ENCODE data around the gene SHANK3. TPM values are rescaled to one million over a fixed set of nuclear protein-coding genes. Genes with fewer than 3 reads are reported as not detected.

Gene SHANK3
- total and polyA plus RNA-seq, 3 experiments from 2014 or later: 0.07 TPM; not detected in 1

GRCh38 chr22:50705851-50706351 is 33.3 kb downstream of the SHANK3 start:
- POLR2A ChIA-PET: no interaction called here
- H3K4me3 ChIP-seq (ENCODE audit: low read length): no peak overlapping the region
- H3K27ac ChIP-seq (ENCODE audit: low read depth, low read length): no peak overlapping the region
- peaks cover 7% of the 10 kb centered on the region for H3K4me1 ChIP-seq (ENCODE audit: insufficient read depth, low read length)
- no peaks in the 10 kb centered on the region for H3K36me3 Mint-ChIP-seq
- CTCF ChIA-PET: no interaction called here
- no peak overlapping the region for H3K4me3 Mint-ChIP-seq
- H3K9me3 ChIP-seq (ENCODE audit: low read length): no peaks in the 10 kb centered on the region
- no peaks in the 10 kb centered on the region for H3K27me3 ChIP-seq (ENCODE audit: insufficient read depth, low read length, poor library complexity, severe bottlenecking)
- peaks cover 10 to 16% (median 14%) of the 10 kb centered on the region in 3 donors for H3K4me1 Mint-ChIP-seq
- DNase-seq: peak in 1 of 5 donors; percentile 28
- peak overlapping the region in 1 of 8 donors; percentile 88 for H3K27ac Mint-ChIP-seq
- peaks cover 1 to 7% of the 10 kb centered on the region in 2 donors for H3K27me3 Mint-ChIP-seq
- H3K9me3 Mint-ChIP-seq: no peaks in the 10 kb centered on the region
- no peaks in the 10 kb centered on the region for H3K36me3 ChIP-seq (ENCODE audit: insufficient read depth, low read length)

DNA sequence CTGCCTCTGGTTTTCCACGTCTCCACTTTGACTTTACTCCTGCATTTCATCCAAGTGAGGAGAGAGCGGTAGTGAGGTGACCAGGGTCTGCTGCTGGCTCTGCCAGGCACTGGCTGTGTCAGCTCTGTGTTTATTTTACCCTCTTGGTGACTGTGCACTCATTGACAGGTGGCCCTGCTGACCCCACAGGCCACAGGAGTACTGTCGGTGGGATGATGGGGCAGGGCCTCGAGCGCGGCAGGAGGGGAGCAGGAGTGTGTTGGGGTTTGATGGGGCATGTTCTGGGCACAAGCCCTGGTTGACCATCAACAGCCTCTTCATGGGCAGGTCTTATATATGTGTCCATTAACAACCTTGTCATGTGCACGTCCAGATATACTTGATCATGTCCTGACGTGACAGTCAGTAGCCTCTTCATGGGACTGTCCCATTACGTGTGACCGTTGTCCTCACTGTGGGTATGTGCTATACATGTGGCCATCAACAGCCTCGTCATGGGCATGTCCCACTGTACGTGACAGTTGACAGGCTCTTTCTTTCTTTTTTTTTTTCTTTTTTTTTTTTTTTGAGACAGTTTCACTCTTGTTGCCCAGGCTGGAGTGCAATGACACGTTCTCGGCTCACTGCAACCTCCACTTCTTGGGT is 34.0 kb downstream of the SHANK3 start:
- H3K36me3 Mint-ChIP-seq: no peaks in the 10 kb centered on the region
- no peaks in the 10 kb centered on the region for H3K36me3 ChIP-seq (ENCODE audit: insufficient read depth, low read length)
- H3K27me3 ChIP-seq (ENCODE audit: insufficient read depth, low read length, poor library complexity, severe bottlenecking): no peaks in the 10 kb centered on the region
- peak overlapping the region in 1 of 8 donors; percentile 88 for H3K27ac Mint-ChIP-seq
- DNase-seq: peak in 1 of 5 donors; percentile 21
- H3K27me3 Mint-ChIP-seq: peaks cover 4 to 7% of the 10 kb centered on the region in 2 donors
- H3K4me3 Mint-ChIP-seq: no peak overlapping the region
- H3K9me3 ChIP-seq (ENCODE audit: low read length): no peaks in the 10 kb centered on the region
- CTCF ChIA-PET: no interaction called here
- peaks cover 7% of the 10 kb centered on the region for H3K4me1 ChIP-seq (ENCODE audit: insufficient read depth, low read length)
- no peak overlapping the region for H3K4me3 ChIP-seq (ENCODE audit: low read length)
- no peaks in the 10 kb centered on the region for H3K9me3 Mint-ChIP-seq
- H3K27ac ChIP-seq (ENCODE audit: low read depth, low read length): no peak overlapping the region
- peaks cover 10 to 16% (median 14%) of the 10 kb centered on the region in 3 donors for H3K4me1 Mint-ChIP-seq
- POLR2A ChIA-PET: no interaction called here

- Mint-ChIP-seq H3K27ac (no peak overlapping the region), H3K9me3 (no peaks in the 10 kb centered on the region), H3K36me3 (no peaks in the 10 kb centered on the region), H3K4me3 (no peak overlapping the region), H3K27me3 (peaks cover 4 to 7% of the 10 kb centered on the region in 2 donors), H3K4me1 (peaks cover 0 to 2% (median 0%) of the 10 kb centered on the region in 3 donors)
- CTCF ChIA-PET: no interaction called here
- no peak overlapping the region for H3K4me3 ChIP-seq (ENCODE audit: low read length)
- no peaks in the 10 kb centered on the region for H3K27me3 ChIP-seq (ENCODE audit: insufficient read depth, low read length, poor library complexity, severe bottlenecking)
- no peaks in the 10 kb centered on the region for H3K36me3 ChIP-seq (ENCODE audit: insufficient read depth, low read length)
- POLR2A ChIA-PET: no interaction called here
- H3K9me3 ChIP-seq (ENCODE audit: low read length): no peaks in the 10 kb centered on the region
- DNase-seq: no peak
- H3K4me1 ChIP-seq (ENCODE audit: insufficient read depth, low read length): no peaks in the 10 kb centered on the region
- no peak overlapping the region for H3K27ac ChIP-seq (ENCODE audit: low read depth, low read length)
These were observed 35.9 kb downstream of the SHANK3 start for GRCh38 chr22:50708474-50708873.

DNA sequence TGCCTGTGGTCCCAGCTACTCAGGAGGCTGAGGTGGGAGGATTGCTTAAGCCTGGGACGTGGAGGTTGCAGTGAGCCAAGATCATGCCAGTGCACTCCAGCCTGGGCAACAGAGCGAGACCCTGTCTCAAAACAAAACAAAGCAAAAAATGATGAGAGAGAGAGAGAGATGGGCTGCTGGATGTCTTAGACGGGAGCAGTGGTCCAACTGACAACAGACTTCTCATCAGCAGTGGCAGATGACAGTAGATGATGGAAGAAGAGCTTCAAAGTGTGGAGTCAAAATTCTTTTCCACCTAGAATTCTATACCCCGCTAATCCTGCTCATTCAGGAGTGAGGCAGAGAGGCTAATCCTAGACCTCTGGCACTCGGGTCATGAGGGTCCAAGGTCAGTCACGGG is 36.4 kb downstream of the SHANK3 start:
- Histone ChIP-seq H3K27ac (ENCODE audit: low read depth, low read length) (no peak overlapping the region), H3K4me3 (ENCODE audit: low read length) (no peak overlapping the region), H3K4me1 (ENCODE audit: insufficient read depth, low read length) (no peaks in the 10 kb centered on the region), H3K36me3 (ENCODE audit: insufficient read depth, low read length) (no peaks in the 10 kb centered on the region), H3K9me3 (ENCODE audit: low read length) (no peaks in the 10 kb centered on the region), H3K27me3 (ENCODE audit: insufficient read depth, low read length, poor library complexity, severe bottlenecking) (no peaks in the 10 kb centered on the region)
- Mint-ChIP-seq H3K27ac (no peak overlapping the region), H3K9me3 (no peaks in the 10 kb centered on the region), H3K4me3 (no peak overlapping the region), H3K27me3 (peaks cover 4 to 7% of the 10 kb centered on the region in 2 donors), H3K36me3 (no peaks in the 10 kb centered on the region), H3K4me1 (peaks cover 0 to 2% (median 0%) of the 10 kb centered on the region in 3 donors)
- DNase-seq: peak in 1 of 5 donors; percentile 6
- POLR2A ChIA-PET: no interaction called here
- CTCF ChIA-PET: no interaction called here

GRCh38 chr22:50710221-50710620 is 37.6 kb downstream of the SHANK3 start:
- Histone ChIP-seq H3K4me3 (ENCODE audit: low read length) (no peak overlapping the region), H3K9me3 (ENCODE audit: low read length) (no peaks in the 10 kb centered on the region), H3K27ac (ENCODE audit: low read depth, low read length) (no peak overlapping the region), H3K27me3 (ENCODE audit: insufficient read depth, low read length, poor library complexity, severe bottlenecking) (no peaks in the 10 kb centered on the region), H3K4me1 (ENCODE audit: insufficient read depth, low read length) (no peaks in the 10 kb centered on the region), H3K36me3 (ENCODE audit: insufficient read depth, low read length) (no peaks in the 10 kb centered on the region)
- H3K4me1 Mint-ChIP-seq: peaks cover 0 to 2% (median 0%) of the 10 kb centered on the region in 3 donors
- no peaks in the 10 kb centered on the region for H3K9me3 Mint-ChIP-seq
- H3K27me3 Mint-ChIP-seq: peaks cover 4 to 7% of the 10 kb centered on the region in 2 donors
- ChIA-PET CTCF (no interaction called here), POLR2A (no interaction called here)
- DNase-seq: peak in 1 of 5 donors; percentile 13
- H3K36me3 Mint-ChIP-seq: no peaks in the 10 kb centered on the region
- H3K27ac Mint-ChIP-seq: no peak overlapping the region
- no peak overlapping the region for H3K4me3 Mint-ChIP-seq

DNA sequence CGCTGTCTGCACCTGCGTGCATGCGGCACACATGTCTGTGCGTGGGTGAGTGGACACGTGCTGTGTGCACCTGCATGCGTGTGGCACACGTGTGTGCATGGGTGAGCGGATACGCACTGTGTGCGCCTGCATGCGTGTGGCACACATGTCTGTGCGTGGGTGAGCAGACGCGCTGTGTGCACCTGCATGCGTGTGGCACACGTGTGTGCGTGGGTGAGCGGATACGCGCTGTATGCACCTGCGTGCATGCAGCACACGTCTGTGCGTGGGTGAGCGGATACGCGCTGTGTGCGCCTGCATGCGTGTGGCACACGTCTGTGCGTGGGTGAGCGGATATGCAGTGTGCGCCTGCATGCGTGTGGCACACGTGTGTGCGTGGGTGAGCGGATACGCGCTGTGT is 38.3 kb downstream of the SHANK3 start:
- no peak overlapping the region for H3K27ac Mint-ChIP-seq
- no peaks in the 10 kb centered on the region for H3K4me1 ChIP-seq (ENCODE audit: insufficient read depth, low read length)
- H3K4me3 Mint-ChIP-seq: no peak overlapping the region
- no peaks in the 10 kb centered on the region for H3K9me3 ChIP-seq (ENCODE audit: low read length)
- H3K9me3 Mint-ChIP-seq: no peaks in the 10 kb centered on the region
- peaks cover 4 to 7% of the 10 kb centered on the region in 2 donors for H3K27me3 Mint-ChIP-seq
- DNase-seq: peak in 1 of 5 donors; percentile 6
- no peaks in the 10 kb centered on the region for H3K36me3 ChIP-seq (ENCODE audit: insufficient read depth, low read length)
- H3K27ac ChIP-seq (ENCODE audit: low read depth, low read length): no peak overlapping the region
- H3K4me1 Mint-ChIP-seq: peaks cover 0 to 2% (median 0%) of the 10 kb centered on the region in 3 donors
- POLR2A ChIA-PET: no interaction called here
- no peaks in the 10 kb centered on the region for H3K36me3 Mint-ChIP-seq
- no peak overlapping the region for H3K4me3 ChIP-seq (ENCODE audit: low read length)
- H3K27me3 ChIP-seq (ENCODE audit: insufficient read depth, low read length, poor library complexity, severe bottlenecking): no peaks in the 10 kb centered on the region
- CTCF ChIA-PET: no interaction called here

DNA sequence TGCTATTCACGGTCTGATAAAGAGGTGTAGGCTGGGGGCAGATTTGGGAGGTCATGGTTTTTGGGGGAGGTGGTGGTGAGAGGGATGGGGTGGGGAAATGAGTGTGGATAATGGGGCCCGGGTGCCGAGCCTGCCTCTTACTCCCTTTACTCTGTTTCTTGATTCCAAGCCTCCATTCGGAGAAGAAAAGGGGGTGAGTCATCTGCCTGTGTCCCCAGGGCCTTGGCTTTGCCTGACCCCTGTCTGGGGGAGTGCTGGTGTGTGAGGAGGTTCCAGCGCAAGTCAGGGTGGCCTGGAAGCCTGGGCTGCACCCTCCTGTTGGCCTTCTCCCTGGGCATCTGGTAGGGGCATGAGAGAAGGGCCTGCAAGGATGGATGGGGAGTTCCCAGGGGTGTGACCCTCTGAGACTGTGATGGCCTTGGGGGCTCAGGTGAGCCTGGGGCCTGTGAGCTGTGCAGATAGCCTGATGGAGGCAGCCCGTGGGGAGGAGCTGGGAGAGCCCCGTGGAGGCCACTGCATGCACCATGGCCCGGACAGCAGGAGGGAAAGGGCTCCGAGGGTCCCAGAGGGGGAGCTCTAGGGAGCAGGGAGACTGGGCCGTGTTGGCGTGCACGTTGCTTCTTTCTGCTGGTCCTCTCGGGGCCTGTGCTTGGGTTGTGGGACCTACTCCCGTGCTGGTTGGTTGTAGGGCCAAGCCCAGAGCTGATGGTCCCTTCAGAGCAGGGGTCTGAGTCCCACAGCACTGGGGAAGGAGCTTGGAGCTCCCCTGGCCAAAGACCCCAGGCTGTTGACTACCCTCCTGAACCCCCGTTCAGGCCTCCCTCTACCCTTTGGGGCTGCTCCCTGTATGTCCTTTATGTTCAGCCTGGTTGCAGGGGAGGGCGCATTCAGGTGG is 39.1 kb downstream of the SHANK3 start:
- no peak overlapping the region for H3K4me3 ChIP-seq (ENCODE audit: low read length)
- DNase-seq: no peak
- no peaks in the 10 kb centered on the region for H3K36me3 Mint-ChIP-seq
- POLR2A ChIA-PET: no interaction called here
- H3K4me3 Mint-ChIP-seq: no peak overlapping the region
- H3K4me1 ChIP-seq (ENCODE audit: insufficient read depth, low read length): no peaks in the 10 kb centered on the region
- no peaks in the 10 kb centered on the region for H3K9me3 ChIP-seq (ENCODE audit: low read length)
- H3K27me3 Mint-ChIP-seq: peaks cover 5 to 13% of the 10 kb centered on the region in 2 donors
- no peak overlapping the region for H3K27ac Mint-ChIP-seq
- H3K9me3 Mint-ChIP-seq: no peaks in the 10 kb centered on the region
- CTCF ChIA-PET: no interaction called here
- H3K27me3 ChIP-seq (ENCODE audit: insufficient read depth, low read length, poor library complexity, severe bottlenecking): no peaks in the 10 kb centered on the region
- no peaks in the 10 kb centered on the region for H3K36me3 ChIP-seq (ENCODE audit: insufficient read depth, low read length)
- H3K27ac ChIP-seq (ENCODE audit: low read depth, low read length): no peak overlapping the region
- H3K4me1 Mint-ChIP-seq: peaks cover 0 to 2% (median 0%) of the 10 kb centered on the region in 3 donors

- H3K4me3 ChIP-seq (ENCODE audit: low read length): no peak overlapping the region
- POLR2A ChIA-PET: no interaction called here
- DNase-seq: no peak
- Mint-ChIP-seq H3K4me3 (no peak overlapping the region), H3K27me3 (peaks cover 7 to 12% of the 10 kb centered on the region in 2 donors), H3K27ac (no peak overlapping the region), H3K9me3 (no peaks in the 10 kb centered on the region), H3K4me1 (peaks cover 0 to 2% (median 0%) of the 10 kb centered on the region in 3 donors), H3K36me3 (no peaks in the 10 kb centered on the region)
- H3K27me3 ChIP-seq (ENCODE audit: insufficient read depth, low read length, poor library complexity, severe bottlenecking): no peaks in the 10 kb centered on the region
- H3K4me1 ChIP-seq (ENCODE audit: insufficient read depth, low read length): no peaks in the 10 kb centered on the region
- no peaks in the 10 kb centered on the region for H3K9me3 ChIP-seq (ENCODE audit: low read length)
- H3K27ac ChIP-seq (ENCODE audit: low read depth, low read length): no peak overlapping the region
- H3K36me3 ChIP-seq (ENCODE audit: insufficient read depth, low read length): no peaks in the 10 kb centered on the region
- CTCF ChIA-PET: no interaction called here
These were observed 39.9 kb downstream of the SHANK3 start for GRCh38 chr22:50712341-50713007.

Measured in CD8-positive, alpha-beta memory T cell (primary cell).